Measurements from ENCODE around the gene BMPER.

BMPER gene

DNA sequence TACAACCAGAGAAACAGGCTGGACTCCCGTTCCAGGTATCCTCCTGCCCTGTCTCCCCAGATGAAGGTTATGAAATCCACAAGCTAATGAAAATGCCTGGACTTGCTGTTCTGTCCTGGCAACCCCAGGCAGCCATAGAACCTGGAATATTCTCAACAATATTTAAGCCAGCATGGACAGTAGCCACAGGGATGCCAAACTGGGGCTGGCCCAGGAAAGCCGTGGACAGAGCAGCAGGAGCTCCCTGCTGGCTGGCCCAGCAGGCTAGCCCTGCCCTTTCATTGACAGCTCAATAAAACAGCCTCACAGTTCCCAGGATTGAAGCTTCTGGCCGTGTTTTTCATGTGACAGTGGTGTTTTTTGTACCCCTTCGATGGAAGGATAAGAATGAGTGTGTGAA, 230.6 kb downstream of the BMPER start:
- TF ChIP-seq POLR2AphosphoS5 (IDR thresholded peaks at IDR 0.05; ENCODE audit: borderline replicate concordance, low read depth, low read length) (no peak), FOXP2 (optimal IDR thresholded peaks at IDR 0.05; ENCODE audit: control extremely low read depth, extremely low read length, insufficient read depth) (no peak), EZH2 (IDR thresholded peaks at IDR 0.05) (no peak)
- H3K4me3 ChIP-seq: no peak overlapping the region
- H3K9me3 ChIP-seq (ENCODE audit: low read depth, low read length): no peaks in the 10 kb centered on the region
- H3K36me3 ChIP-seq (ENCODE audit: insufficient read depth, low read length): no peaks in the 10 kb centered on the region
- DNase-seq (ENCODE audit: low read depth, low spot score): no peak
- no peak overlapping the region for H3K27ac ChIP-seq
- H3K9ac ChIP-seq (ENCODE audit: insufficient read length): no peak overlapping the region

DNA sequence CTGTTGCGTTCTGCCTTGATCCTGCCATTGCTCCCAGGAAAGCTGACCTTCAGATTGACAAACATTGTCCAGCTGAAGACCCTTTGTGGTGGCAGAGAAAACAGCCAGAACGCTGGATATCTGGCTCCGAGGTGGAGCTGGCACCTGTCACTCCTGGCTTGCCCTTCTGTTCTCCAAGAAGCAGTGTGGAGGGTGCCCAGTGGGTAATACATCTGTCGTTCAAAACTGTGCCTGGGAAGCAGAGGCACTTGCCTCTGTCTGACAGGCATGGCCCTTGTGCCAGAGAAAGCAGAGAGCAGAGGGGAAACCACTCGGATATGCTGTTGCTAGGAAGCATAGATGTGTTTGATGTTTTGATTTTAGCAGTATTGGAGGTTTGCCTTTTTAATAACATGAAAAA, 231.4 kb downstream of the BMPER start:
- TF ChIP-seq POLR2AphosphoS5 (IDR thresholded peaks at IDR 0.05; ENCODE audit: borderline replicate concordance, low read depth, low read length) (no peak), EZH2 (IDR thresholded peaks at IDR 0.05) (no peak), FOXP2 (optimal IDR thresholded peaks at IDR 0.05; ENCODE audit: control extremely low read depth, extremely low read length, insufficient read depth) (no peak)
- H3K9me3 ChIP-seq (ENCODE audit: low read depth, low read length): no peaks in the 10 kb centered on the region
- no peak for DNase-seq (ENCODE audit: low read depth, low spot score)
- H3K36me3 ChIP-seq (ENCODE audit: insufficient read depth, low read length): no peaks in the 10 kb centered on the region
- no peak overlapping the region for H3K27ac ChIP-seq
- no peak overlapping the region for H3K4me3 ChIP-seq
- no peak overlapping the region for H3K9ac ChIP-seq (ENCODE audit: insufficient read length)

GRCh38 chr7:34137176-34137575, 231.8 kb downstream of the BMPER start:
- Histone ChIP-seq H3K9ac (ENCODE audit: insufficient read length) (no peak overlapping the region), H3K27ac (no peak overlapping the region), H3K4me3 (no peak overlapping the region), H3K36me3 (ENCODE audit: insufficient read depth, low read length) (no peaks in the 10 kb centered on the region), H3K9me3 (ENCODE audit: low read depth, low read length) (no peaks in the 10 kb centered on the region)
- DNase-seq (ENCODE audit: low read depth, low spot score): no peak
- TF ChIP-seq EZH2 (IDR thresholded peaks at IDR 0.05) (no peak), POLR2AphosphoS5 (IDR thresholded peaks at IDR 0.05; ENCODE audit: borderline replicate concordance, low read depth, low read length) (no peak), FOXP2 (optimal IDR thresholded peaks at IDR 0.05; ENCODE audit: control extremely low read depth, extremely low read length, insufficient read depth) (no peak)

DNA sequence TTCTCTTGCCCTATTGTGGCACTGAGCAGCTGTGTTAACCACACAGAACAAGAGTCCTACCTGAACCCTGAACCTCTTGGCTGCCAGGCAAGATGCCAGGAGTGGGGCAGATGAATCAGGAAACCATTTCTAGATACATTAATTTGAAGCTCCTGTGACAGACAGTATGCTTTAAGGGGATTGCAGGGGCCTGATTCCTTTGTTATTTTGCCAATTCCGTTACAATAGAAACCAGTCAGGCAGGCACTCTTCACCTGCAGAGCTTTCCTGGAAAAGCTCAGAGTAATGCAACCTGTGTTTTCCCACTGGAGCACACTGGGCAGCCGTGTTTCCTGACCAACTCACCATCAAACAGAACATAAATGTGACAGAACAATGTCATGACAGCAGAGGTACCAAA, 233.1 kb downstream of the BMPER start:
- Histone ChIP-seq H3K36me3 (ENCODE audit: insufficient read depth, low read length) (no peaks in the 10 kb centered on the region), H3K9ac (ENCODE audit: insufficient read length) (no peak overlapping the region), H3K27ac (no peak overlapping the region), H3K4me3 (no peak overlapping the region), H3K9me3 (ENCODE audit: low read depth, low read length) (no peaks in the 10 kb centered on the region)
- TF ChIP-seq EZH2 (IDR thresholded peaks at IDR 0.05) (no peak), POLR2AphosphoS5 (IDR thresholded peaks at IDR 0.05; ENCODE audit: borderline replicate concordance, low read depth, low read length) (no peak), FOXP2 (optimal IDR thresholded peaks at IDR 0.05; ENCODE audit: control extremely low read depth, extremely low read length, insufficient read depth) (no peak)
- DNase-seq (ENCODE audit: low read depth, low spot score): no peak

DNA sequence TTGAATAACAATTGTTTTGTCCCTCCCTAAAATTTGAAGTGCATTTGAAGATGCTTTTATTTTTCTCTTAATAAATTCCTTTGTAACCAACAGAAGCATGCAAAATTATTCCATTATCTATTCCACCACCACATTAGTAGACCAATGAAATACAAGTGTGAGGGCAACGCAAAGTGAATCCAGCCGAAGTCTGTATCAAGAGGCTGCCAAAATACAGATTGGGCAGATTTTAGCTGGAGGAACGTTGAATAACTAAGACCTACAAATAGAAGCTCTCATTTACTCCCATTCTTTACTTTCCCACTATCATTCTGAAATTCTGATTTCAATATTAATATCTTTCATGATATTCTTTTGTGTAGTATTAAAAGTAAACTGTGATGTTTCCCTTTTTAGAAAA, 233.7 kb downstream of the BMPER start:
- Histone ChIP-seq H3K9ac (ENCODE audit: insufficient read length) (no peak overlapping the region), H3K27ac (no peak overlapping the region), H3K9me3 (ENCODE audit: low read depth, low read length) (no peaks in the 10 kb centered on the region), H3K36me3 (ENCODE audit: insufficient read depth, low read length) (no peaks in the 10 kb centered on the region), H3K4me3 (no peak overlapping the region)
- DNase-seq (ENCODE audit: low read depth, low spot score): no peak
- TF ChIP-seq FOXP2 (optimal IDR thresholded peaks at IDR 0.05; ENCODE audit: control extremely low read depth, extremely low read length, insufficient read depth) (no peak), POLR2AphosphoS5 (IDR thresholded peaks at IDR 0.05; ENCODE audit: borderline replicate concordance, low read depth, low read length) (no peak), EZH2 (IDR thresholded peaks at IDR 0.05) (no peak)

GRCh38 chr7:34140066-34140465, 234.7 kb downstream of the BMPER start:
- Histone ChIP-seq H3K9ac (ENCODE audit: insufficient read length) (no peak overlapping the region), H3K36me3 (ENCODE audit: insufficient read depth, low read length) (no peaks in the 10 kb centered on the region), H3K4me3 (no peak overlapping the region), H3K9me3 (ENCODE audit: low read depth, low read length) (no peaks in the 10 kb centered on the region), H3K27ac (no peak overlapping the region)
- DNase-seq (ENCODE audit: low read depth, low spot score): no peak
- TF ChIP-seq POLR2AphosphoS5 (IDR thresholded peaks at IDR 0.05; ENCODE audit: borderline replicate concordance, low read depth, low read length) (no peak), FOXP2 (optimal IDR thresholded peaks at IDR 0.05; ENCODE audit: control extremely low read depth, extremely low read length, insufficient read depth) (no peak), EZH2 (IDR thresholded peaks at IDR 0.05) (no peak)

GRCh38 chr7:34143402-34143801, 238.1 kb downstream of the BMPER start:
- no peak for DNase-seq (ENCODE audit: low read depth, low spot score)
- TF ChIP-seq EZH2 (IDR thresholded peaks at IDR 0.05): no peak
- TF ChIP-seq POLR2AphosphoS5 (IDR thresholded peaks at IDR 0.05; ENCODE audit: borderline replicate concordance, low read depth, low read length): no peak
- TF ChIP-seq FOXP2 (optimal IDR thresholded peaks at IDR 0.05; ENCODE audit: control extremely low read depth, extremely low read length, insufficient read depth): no peak
- no peak overlapping the region for H3K27ac ChIP-seq

DNA sequence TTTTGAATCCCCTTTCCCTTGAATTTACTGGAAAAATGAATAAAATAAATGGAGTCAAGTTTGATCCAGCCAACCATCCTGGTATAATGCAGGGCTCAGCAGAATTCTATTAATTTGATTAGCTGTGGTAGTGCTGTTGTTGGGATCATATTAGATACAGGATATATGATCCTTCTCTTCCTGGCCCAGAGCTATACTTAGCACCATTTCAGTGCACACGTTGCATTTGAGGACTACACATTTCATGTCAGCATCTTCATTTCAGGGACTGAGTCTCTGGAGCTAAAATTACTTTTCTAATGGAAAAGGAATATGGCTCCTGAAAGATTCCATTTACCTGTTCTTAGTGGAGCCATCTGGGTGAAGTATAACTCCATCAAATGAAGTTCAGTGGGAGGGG, 240.3 kb downstream of the BMPER start:
- no peak for TF ChIP-seq FOXP2 (optimal IDR thresholded peaks at IDR 0.05; ENCODE audit: control extremely low read depth, extremely low read length, insufficient read depth)
- Histone ChIP-seq H3K9ac (ENCODE audit: insufficient read length) (no peak overlapping the region), H3K36me3 (ENCODE audit: insufficient read depth, low read length) (no peaks in the 10 kb centered on the region), H3K9me3 (ENCODE audit: low read depth, low read length) (no peaks in the 10 kb centered on the region), H3K27ac (no peak overlapping the region), H3K4me3 (no peak overlapping the region)
- no peak for DNase-seq (ENCODE audit: low read depth, low spot score)

More at GRCh38 chr7:34143402-34143801, 238.1 kb downstream of the BMPER start:
- no peaks in the 10 kb centered on the region for H3K36me3 ChIP-seq (ENCODE audit: insufficient read depth, low read length)
- no peak overlapping the region for H3K4me3 ChIP-seq
- H3K9me3 ChIP-seq (ENCODE audit: low read depth, low read length): no peaks in the 10 kb centered on the region
- H3K9ac ChIP-seq (ENCODE audit: insufficient read length): no peak overlapping the region

- TF ChIP-seq EZH2 (IDR thresholded peaks at IDR 0.05): no peak
- no peak for TF ChIP-seq FOXP2 (optimal IDR thresholded peaks at IDR 0.05; ENCODE audit: control extremely low read depth, extremely low read length, insufficient read depth)
- TF ChIP-seq POLR2AphosphoS5 (IDR thresholded peaks at IDR 0.05; ENCODE audit: borderline replicate concordance, low read depth, low read length): no peak
- Histone ChIP-seq H3K27ac (no peak overlapping the region), H3K36me3 (ENCODE audit: insufficient read depth, low read length) (no peaks in the 10 kb centered on the region), H3K4me3 (no peak overlapping the region), H3K9ac (ENCODE audit: insufficient read length) (no peak overlapping the region), H3K9me3 (ENCODE audit: low read depth, low read length) (no peaks in the 10 kb centered on the region)
- DNase-seq (ENCODE audit: low read depth, low spot score): no peak
Measured at GRCh38 chr7:34153656-34154270, 248.4 kb downstream of the BMPER start.

All from SK-N-MC (cell line).